Superior temporal gyrus (tissue), 1 donor: ENCODE measurements around the gene F8A3.
"Not testable (repeated sequence)": the region's sequence is repeated elsewhere in the genome, so short reads cannot be mapped to it uniquely, and the experiment has no call there.

Experiments
- DNase-seq: peaks from one replicate; pipeline ENCODE4 v3.0.0-alpha.2; 2016; ENCODE audit errors: extremely low spot score

Gene F8A3

DNA sequence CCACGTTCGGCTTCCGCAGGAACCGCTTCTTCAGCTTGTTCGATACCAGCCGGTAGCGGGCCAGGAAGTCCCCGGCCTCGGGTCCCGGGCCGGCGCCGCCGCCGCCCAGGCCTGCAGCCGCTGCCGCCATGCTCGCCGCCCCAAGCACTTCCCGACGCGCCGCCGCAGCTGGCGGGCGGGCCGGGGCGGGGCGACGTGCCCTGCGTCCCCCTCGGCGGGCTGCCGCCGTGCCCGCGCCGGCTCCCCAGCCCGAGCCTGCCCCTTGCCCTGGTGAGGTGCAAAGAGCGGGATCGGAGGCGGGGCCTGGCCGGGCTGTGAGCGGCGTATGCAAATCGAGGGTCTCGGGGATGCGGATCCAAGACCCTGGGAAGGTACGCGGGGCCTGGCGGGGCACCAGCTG is at the start of gene F8A3:
F8A3 (minus strand) TSS at position 150 of the 400 bp plus-strand sequence; CDS start at position 130, 20 bp downstream.
- DNase-seq, result not testable (repeated sequence)

DNA sequence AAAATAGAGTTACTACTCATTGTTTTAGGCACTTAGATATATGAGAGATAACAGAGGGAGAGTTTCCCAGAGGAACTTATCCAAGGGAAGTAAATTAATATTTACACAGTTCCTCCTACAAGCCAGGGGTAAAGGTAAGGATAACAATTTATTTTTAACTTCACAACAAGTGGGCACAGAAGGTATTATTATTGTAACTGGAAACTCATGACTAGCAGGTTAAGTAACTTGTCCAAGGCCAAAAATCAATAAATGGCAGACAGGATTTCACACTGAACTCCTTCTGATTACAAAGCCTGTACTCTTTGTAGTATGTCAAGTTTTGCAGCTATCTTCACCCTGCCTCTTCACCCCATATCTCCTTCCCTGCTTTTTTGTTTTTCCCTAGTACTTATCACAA is 46.9 kb upstream of the F8A3 start:
- no peak for DNase-seq

GRCh38 chrX:155495134-155495533 is 36.7 kb upstream of the F8A3 start:
- DNase-seq, result not testable (repeated sequence)

GRCh38 chrX:155491421-155491820 is 33.0 kb upstream of the F8A3 start:
- DNase-seq, result not testable (repeated sequence)

DNA sequence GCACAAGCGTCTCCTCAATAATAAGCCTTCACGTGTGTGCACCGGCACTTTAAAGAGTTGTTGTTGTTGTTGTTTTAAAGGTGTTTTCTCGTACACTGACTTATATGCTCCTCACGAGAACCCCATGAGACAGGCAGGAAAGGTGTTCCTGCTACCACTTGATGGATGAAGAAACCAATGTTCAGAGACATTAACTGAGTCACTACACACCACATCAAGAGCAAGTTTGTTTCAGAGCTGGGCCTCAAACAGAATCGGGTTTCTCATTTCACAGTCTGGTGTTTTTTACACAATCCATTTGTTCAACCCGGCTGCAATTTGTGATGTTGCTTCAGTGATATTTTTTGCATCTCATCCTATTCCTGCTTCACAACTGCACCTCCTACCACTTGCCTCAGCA is 18.7 kb upstream of the F8A3 start:
- not testable (repeated sequence) for DNase-seq

DNA sequence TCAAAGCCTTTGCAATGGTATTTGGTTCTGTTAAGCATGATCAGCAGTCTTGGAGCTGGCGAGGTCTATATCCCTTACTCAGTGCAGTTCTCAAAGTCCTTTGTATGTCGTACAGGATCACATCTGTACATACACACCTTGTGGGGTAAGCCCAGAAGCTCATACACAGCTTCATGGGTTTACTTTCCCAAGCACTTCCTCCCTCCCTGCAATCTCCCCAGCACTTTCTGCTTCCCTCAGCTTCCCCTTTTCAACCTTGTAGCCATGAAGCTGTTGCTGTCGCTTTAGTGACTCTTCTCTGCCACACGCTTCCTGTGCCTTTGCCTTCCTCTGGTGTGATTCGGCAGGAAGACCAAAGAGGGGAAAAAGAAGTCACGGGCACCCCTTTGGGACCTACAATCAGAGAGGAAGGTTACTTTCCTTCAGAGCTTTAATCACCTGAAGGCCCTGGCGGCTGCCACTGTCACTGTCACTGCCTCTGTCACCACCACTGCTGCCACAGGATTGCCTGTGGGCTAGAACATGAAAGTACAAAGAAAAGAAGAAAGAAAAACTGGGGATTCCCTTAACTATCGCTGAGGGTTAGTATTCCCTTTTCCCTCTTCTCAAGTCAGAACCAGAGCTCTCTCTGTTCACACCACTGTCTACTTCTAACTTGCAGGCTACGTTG is 8.0 kb upstream of the F8A3 start:
- DNase-seq, result not testable (repeated sequence)

DNA sequence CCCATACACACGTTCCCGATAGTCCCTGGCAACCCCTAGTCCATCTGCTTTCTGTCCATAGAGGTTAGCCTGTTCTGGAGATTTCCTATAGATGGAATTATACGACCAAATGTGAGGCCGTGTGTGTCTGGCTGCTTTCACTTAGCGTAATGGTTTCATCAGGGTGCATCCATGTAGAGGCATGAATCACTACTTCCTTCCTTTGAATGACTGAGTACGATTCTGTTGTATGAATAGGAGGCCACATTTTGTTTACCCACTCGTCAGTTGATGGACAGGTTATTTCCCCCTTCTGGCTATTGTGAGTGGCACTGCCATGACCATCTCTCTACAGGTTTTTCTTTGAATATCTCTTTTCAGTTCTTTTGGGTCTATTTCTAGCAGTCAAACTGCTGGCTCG is 2.1 kb upstream of the F8A3 start:
- DNase-seq, result not testable (repeated sequence)

DNA sequence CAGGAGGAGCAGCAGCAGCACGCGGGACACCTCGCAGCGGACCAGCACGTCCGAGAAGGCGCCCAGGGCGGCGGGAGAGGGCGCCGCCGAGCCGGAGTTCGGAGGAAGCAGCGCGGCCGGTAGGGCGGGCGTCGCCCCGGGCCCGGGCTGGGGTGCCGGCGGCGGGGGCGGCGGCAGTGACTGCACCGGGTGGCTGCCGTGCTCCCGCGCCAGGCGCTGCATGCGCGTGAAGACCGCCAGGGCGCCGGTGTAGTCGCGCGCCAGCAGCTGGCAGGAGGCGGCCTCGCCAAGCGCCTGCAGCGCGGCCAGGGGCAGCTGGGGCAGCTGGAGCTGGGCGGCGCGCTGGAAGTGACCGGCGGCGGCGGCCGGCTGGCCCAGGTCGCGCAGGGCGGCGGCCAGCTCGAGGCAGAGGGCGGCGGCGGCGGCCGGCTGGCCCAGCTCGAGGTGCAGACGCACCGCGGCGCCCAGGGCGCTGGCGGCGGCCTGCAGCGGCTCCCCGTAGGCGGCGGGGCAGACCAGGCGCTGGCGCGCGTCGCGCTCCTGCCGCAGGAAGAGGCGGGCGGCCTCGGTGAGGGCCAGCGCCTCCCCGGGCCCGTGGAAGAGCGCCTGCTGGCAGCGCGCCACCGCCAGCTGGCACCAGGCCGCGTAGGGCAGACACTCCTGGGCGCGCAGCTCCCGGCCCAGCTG is 516 bp downstream of the F8A3 start:
- DNase-seq, result not testable (repeated sequence)

- DNase-seq, result no peak
Observed at GRCh38 chrX:155441097-155441496, 17.3 kb downstream of the F8A3 start.

DNA sequence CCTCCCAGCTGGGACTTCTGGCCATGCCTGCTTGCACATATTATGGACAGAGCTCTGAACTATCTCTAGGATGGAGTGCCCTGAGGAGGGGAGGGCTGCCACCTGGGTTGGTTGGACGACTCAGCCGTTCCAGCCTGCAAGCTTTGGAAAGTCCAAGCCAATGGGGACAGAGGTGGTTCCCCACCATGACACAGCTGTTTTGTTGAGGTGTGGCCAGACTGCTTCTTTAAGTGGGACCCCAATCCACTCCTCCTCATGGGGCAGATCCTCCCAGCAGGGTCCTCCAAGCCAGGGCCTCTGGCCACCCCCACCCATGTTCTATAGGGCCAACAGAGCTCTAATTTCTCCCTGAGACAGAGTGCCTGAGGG is 22.7 kb downstream of the F8A3 start:
- DNase-seq, result no peak

GRCh38 chrX:155434906-155435743 is 23.3 kb downstream of the F8A3 start:
- no peak for DNase-seq

- DNase-seq, result no peak
Observed at GRCh38 chrX:155417769-155418168, 40.7 kb downstream of the F8A3 start.
